ENCODE results near the gene VSTM2B.

DNA sequence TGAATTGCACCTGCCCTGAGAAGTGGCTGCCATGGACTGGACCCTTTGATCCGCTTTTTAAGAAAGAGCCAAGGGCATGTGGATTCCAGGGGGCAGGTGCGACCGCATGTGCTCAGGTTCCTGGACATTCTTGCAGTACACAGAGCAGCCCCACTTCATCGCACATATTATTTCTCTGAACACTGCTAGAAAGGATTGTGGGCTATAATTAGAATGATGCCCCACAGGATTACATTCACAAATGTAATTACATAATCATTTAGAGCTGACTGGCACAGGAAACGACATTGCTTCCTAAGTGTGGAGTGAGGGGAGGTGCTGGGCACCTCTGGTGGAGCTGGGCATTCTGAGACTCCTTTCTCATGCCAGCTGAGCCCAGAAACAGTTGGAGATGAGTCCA, 37.5 kb upstream of the VSTM2B start:
- TF ChIP-seq, protein P1, sequence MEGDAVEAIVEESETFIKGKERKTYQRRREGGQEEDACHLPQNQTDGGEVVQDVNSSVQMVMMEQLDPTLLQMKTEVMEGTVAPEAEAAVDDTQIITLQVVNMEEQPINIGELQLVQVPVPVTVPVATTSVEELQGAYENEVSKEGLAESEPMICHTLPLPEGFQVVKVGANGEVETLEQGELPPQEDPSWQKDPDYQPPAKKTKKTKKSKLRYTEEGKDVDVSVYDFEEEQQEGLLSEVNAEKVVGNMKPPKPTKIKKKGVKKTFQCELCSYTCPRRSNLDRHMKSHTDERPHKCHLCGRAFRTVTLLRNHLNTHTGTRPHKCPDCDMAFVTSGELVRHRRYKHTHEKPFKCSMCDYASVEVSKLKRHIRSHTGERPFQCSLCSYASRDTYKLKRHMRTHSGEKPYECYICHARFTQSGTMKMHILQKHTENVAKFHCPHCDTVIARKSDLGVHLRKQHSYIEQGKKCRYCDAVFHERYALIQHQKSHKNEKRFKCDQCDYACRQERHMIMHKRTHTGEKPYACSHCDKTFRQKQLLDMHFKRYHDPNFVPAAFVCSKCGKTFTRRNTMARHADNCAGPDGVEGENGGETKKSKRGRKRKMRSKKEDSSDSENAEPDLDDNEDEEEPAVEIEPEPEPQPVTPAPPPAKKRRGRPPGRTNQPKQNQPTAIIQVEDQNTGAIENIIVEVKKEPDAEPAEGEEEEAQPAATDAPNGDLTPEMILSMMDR (conservative IDR thresholded peaks at IDR 0.05): no peak
- TF ChIP-seq EZH2 (IDR thresholded peaks at IDR 0.05; ENCODE audit: low read depth): no peak
